ENCODE measurements around the gene SP6. TPM values are rescaled to one million over a fixed set of nuclear protein-coding genes. Genes with fewer than 3 reads are reported as not detected.

SP6 gene
- polyA plus RNA-seq (2013, experiment 1 of 2), result 0.91 TPM
- 0.78 TPM for polyA plus RNA-seq (2013, experiment 2 of 2)

GRCh38 chr17:47850692-47851573 lies at the start of gene SP6:
TSS of gene SP6 (minus strand) at chr17:47851163. CDS start at chr17:47848429, 2,734 bp downstream.
- no CpG with 5 or more reads among the region's 71 CpGs for WGBS (ENCODE audit: extremely low coverage, insufficient coverage, low lambda C conversion rate)
- H3K9ac ChIP-seq (ENCODE audit: low read length), result peak within 1 kb of the TSS; percentile 87
- H3K4me1 ChIP-seq (ENCODE audit: control insufficient read depth, low read depth, low read length), result peaks cover 25% of the 10 kb centered on the region
- H3K36me3 ChIP-seq (ENCODE audit: control insufficient read depth, insufficient read depth, low read length), result no peaks in the 10 kb centered on the region
- H2BK5ac ChIP-seq (ENCODE audit: low read length), result peak within 1 kb of the TSS; percentile 10
- peak within 1 kb of the TSS; percentile 83 for H3K4me2 ChIP-seq (ENCODE audit: low read length)
- H3K4me3 ChIP-seq (ENCODE audit: low read length), result peak within 1 kb of the TSS; percentile 56
- H2AK5ac ChIP-seq (ENCODE audit: low read length), result no peak within 1 kb of the TSS
- H3K4ac ChIP-seq (ENCODE audit: low read depth, low read length), result no peak within 1 kb of the TSS
- no peak within 1 kb of the TSS for H4K5ac ChIP-seq (ENCODE audit: low read length)
- H2BK15ac ChIP-seq (replicated peaks; ENCODE audit: low read depth), result no peak within 1 kb of the TSS
- peaks cover 16% of the 10 kb centered on the region for H3K27me3 ChIP-seq (ENCODE audit: insufficient read depth, low read length, poor library complexity)
- DNase-seq, result peak; percentile 96
- H3K27ac ChIP-seq (ENCODE audit: low read depth, low read length), result peak within 1 kb of the TSS; percentile 29
- no peak within 1 kb of the TSS for H2BK120ac ChIP-seq (ENCODE audit: low read depth, low read length)
- no peak within 1 kb of the TSS for H4K8ac ChIP-seq (ENCODE audit: low read depth, low read length)
- H3K18ac ChIP-seq (ENCODE audit: low read length), result peak within 1 kb of the TSS; percentile 18
- peaks cover 11% of the 10 kb centered on the region for H3K79me2 ChIP-seq (ENCODE audit: control insufficient read depth, insufficient read depth, low read length)
- H3K56ac ChIP-seq (ENCODE audit: low read length), result peak within 1 kb of the TSS; percentile 92
- peaks cover 5% of the 10 kb centered on the region for H3K79me1 ChIP-seq (ENCODE audit: low read length)
- H3K23ac ChIP-seq (ENCODE audit: low read length), result peak within 1 kb of the TSS; percentile 95

- H3K4me3 ChIP-seq (ENCODE audit: low read length), result no peak overlapping the region
- H3K9ac ChIP-seq (ENCODE audit: low read length), result no peak overlapping the region
- no peak overlapping the region for H3K4me2 ChIP-seq (ENCODE audit: low read length)
- no peak overlapping the region for H3K23ac ChIP-seq (ENCODE audit: low read length)
- H4K8ac ChIP-seq (ENCODE audit: low read depth, low read length), result no peak overlapping the region
- no peak overlapping the region for H4K5ac ChIP-seq (ENCODE audit: low read length)
- H3K79me1 ChIP-seq (ENCODE audit: low read length), result peaks cover 7% of the 10 kb centered on the region
- peaks cover 7% of the 10 kb centered on the region for H3K4me1 ChIP-seq (ENCODE audit: control insufficient read depth, low read depth, low read length)
- H3K56ac ChIP-seq (ENCODE audit: low read length), result no peak overlapping the region
- no peak overlapping the region for H2BK5ac ChIP-seq (ENCODE audit: low read length)
- WGBS (ENCODE audit: extremely low coverage, insufficient coverage, low lambda C conversion rate), result no CpG with 5 or more reads among the region's 5 CpGs
- H2AK5ac ChIP-seq (ENCODE audit: low read length), result no peak overlapping the region
- H3K27me3 ChIP-seq (ENCODE audit: insufficient read depth, low read length, poor library complexity), result no peaks in the 10 kb centered on the region
- H3K79me2 ChIP-seq (ENCODE audit: control insufficient read depth, insufficient read depth, low read length), result peaks cover 2% of the 10 kb centered on the region
- no peak for DNase-seq
- no peak overlapping the region for H3K27ac ChIP-seq (ENCODE audit: low read depth, low read length)
- no peak overlapping the region for H2BK120ac ChIP-seq (ENCODE audit: low read depth, low read length)
- H3K18ac ChIP-seq (ENCODE audit: low read length), result no peak overlapping the region
- no peak overlapping the region for H2BK15ac ChIP-seq (replicated peaks; ENCODE audit: low read depth)
- no peaks in the 10 kb centered on the region for H3K36me3 ChIP-seq (ENCODE audit: control insufficient read depth, insufficient read depth, low read length)
- no peak overlapping the region for H3K4ac ChIP-seq (ENCODE audit: low read depth, low read length)
Measured at GRCh38 chr17:47899643-47900042, 48.7 kb upstream of the SP6 start.

- Histone ChIP-seq H3K4me3 (ENCODE audit: low read length) (no peak overlapping the region), H4K5ac (ENCODE audit: low read length) (no peak overlapping the region), H3K56ac (ENCODE audit: low read length) (no peak overlapping the region), H3K79me2 (ENCODE audit: control insufficient read depth, insufficient read depth, low read length) (peaks cover 2% of the 10 kb centered on the region), H3K79me1 (ENCODE audit: low read length) (peaks cover 3% of the 10 kb centered on the region), H3K27ac (ENCODE audit: low read depth, low read length) (no peak overlapping the region), H3K27me3 (ENCODE audit: insufficient read depth, low read length, poor library complexity) (no peaks in the 10 kb centered on the region), H3K4me1 (ENCODE audit: control insufficient read depth, low read depth, low read length) (peaks cover 7% of the 10 kb centered on the region), H3K36me3 (ENCODE audit: control insufficient read depth, insufficient read depth, low read length) (no peaks in the 10 kb centered on the region), H2BK5ac (ENCODE audit: low read length) (no peak overlapping the region), H2BK120ac (ENCODE audit: low read depth, low read length) (no peak overlapping the region), H2AK5ac (ENCODE audit: low read length) (no peak overlapping the region), H2BK15ac (replicated peaks; ENCODE audit: low read depth) (no peak overlapping the region), H3K4me2 (ENCODE audit: low read length) (no peak overlapping the region), H3K23ac (ENCODE audit: low read length) (no peak overlapping the region), H4K8ac (ENCODE audit: low read depth, low read length) (no peak overlapping the region), H3K4ac (ENCODE audit: low read depth, low read length) (no peak overlapping the region), H3K9ac (ENCODE audit: low read length) (no peak overlapping the region), H3K18ac (ENCODE audit: low read length) (no peak overlapping the region)
- no peak for DNase-seq
Measured at GRCh38 chr17:47898241-47898640, 47.3 kb upstream of the SP6 start.

- H4K8ac ChIP-seq (ENCODE audit: low read depth, low read length), result no peak overlapping the region
Measured at GRCh38 chr17:47897561-47897960, 46.6 kb upstream of the SP6 start.

DNA sequence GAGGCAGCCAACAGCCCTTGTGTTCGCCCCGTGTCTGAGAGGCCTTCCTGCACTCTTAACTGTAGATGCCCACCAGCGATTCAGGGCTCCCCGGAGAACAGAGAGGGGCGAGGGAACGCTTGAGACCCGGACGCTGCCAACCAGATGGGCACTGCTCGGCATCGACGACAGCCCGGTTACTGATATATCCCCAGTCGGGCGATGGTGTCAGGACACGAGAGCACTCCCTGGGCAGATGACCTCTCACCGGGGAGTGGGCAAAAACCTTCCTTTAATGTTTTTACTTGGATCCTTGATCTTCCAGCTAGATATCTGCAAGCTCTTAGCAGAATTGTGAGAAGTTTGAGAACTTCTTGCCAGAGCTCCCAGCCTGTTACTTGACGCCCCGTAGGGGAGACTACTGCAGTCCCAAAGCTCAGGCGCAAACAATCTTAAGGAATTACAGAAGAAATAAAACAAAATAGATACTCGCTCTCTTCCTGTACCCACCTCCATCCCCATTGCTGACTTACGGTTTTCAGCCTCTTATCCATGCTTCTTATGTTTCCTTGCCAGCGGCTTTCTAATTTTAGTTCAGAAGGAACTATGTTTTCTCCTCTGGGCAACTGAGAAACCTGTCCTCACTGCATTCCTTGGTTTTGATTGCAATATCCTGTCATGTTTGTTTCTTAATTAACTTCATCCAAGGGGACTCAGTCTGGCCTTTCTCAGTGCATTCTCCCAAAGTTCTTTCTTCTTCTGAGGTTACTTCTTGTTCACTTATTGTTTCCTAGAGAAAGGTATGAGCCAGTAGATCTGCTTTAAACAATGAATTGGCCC lies 45.9 kb upstream of the SP6 start:
- no peak overlapping the region for H3K4ac ChIP-seq (ENCODE audit: low read depth, low read length)
- H2BK5ac ChIP-seq (ENCODE audit: low read length), result peak overlapping the region; percentile 52
- peak overlapping the region; percentile 3 for H3K27ac ChIP-seq (ENCODE audit: low read depth, low read length)
- peak overlapping the region; percentile 63 for H3K4me2 ChIP-seq (ENCODE audit: low read length)
- peak overlapping the region; percentile 97 for H3K4me3 ChIP-seq (ENCODE audit: low read length)
- H2BK120ac ChIP-seq (ENCODE audit: low read depth, low read length), result peak overlapping the region; percentile 23
- peak overlapping the region; percentile 96 for H3K9ac ChIP-seq (ENCODE audit: low read length)
- no peak for DNase-seq
- H3K4me1 ChIP-seq (ENCODE audit: control insufficient read depth, low read depth, low read length), result peaks cover 4% of the 10 kb centered on the region
- no peaks in the 10 kb centered on the region for H3K27me3 ChIP-seq (ENCODE audit: insufficient read depth, low read length, poor library complexity)
- peak overlapping the region; percentile 6 for H3K18ac ChIP-seq (ENCODE audit: low read length)
- H3K36me3 ChIP-seq (ENCODE audit: control insufficient read depth, insufficient read depth, low read length), result no peaks in the 10 kb centered on the region
- WGBS (ENCODE audit: extremely low coverage, insufficient coverage, low lambda C conversion rate), result no CpG with 5 or more reads among the region's 22 CpGs
- H4K5ac ChIP-seq (ENCODE audit: low read length), result no peak overlapping the region
- H3K79me2 ChIP-seq (ENCODE audit: control insufficient read depth, insufficient read depth, low read length), result peaks cover 2% of the 10 kb centered on the region
- H2BK15ac ChIP-seq (replicated peaks; ENCODE audit: low read depth), result no peak overlapping the region
- H3K23ac ChIP-seq (ENCODE audit: low read length), result peak overlapping the region; percentile 76
- H3K79me1 ChIP-seq (ENCODE audit: low read length), result peaks cover 2% of the 10 kb centered on the region
- no peak overlapping the region for H4K8ac ChIP-seq (ENCODE audit: low read depth, low read length)
- peak overlapping the region; percentile 97 for H3K56ac ChIP-seq (ENCODE audit: low read length)
- H2AK5ac ChIP-seq (ENCODE audit: low read length), result no peak overlapping the region

More at GRCh38 chr17:47897561-47897960, 46.6 kb upstream of the SP6 start:
- Histone ChIP-seq H3K56ac (ENCODE audit: low read length) (no peak overlapping the region), H3K36me3 (ENCODE audit: control insufficient read depth, insufficient read depth, low read length) (no peaks in the 10 kb centered on the region), H3K79me2 (ENCODE audit: control insufficient read depth, insufficient read depth, low read length) (peaks cover 2% of the 10 kb centered on the region), H2BK5ac (ENCODE audit: low read length) (no peak overlapping the region), H2AK5ac (ENCODE audit: low read length) (no peak overlapping the region), H2BK15ac (replicated peaks; ENCODE audit: low read depth) (no peak overlapping the region), H3K4me2 (ENCODE audit: low read length) (no peak overlapping the region), H4K5ac (ENCODE audit: low read length) (no peak overlapping the region), H2BK120ac (ENCODE audit: low read depth, low read length) (no peak overlapping the region), H3K27ac (ENCODE audit: low read depth, low read length) (no peak overlapping the region), H3K27me3 (ENCODE audit: insufficient read depth, low read length, poor library complexity) (no peaks in the 10 kb centered on the region), H3K23ac (ENCODE audit: low read length) (no peak overlapping the region), H3K4me1 (ENCODE audit: control insufficient read depth, low read depth, low read length) (peaks cover 7% of the 10 kb centered on the region), H3K18ac (ENCODE audit: low read length) (no peak overlapping the region), H3K4ac (ENCODE audit: low read depth, low read length) (no peak overlapping the region), H3K4me3 (ENCODE audit: low read length) (no peak overlapping the region), H3K9ac (ENCODE audit: low read length) (peak overlapping the region; percentile 96), H3K79me1 (ENCODE audit: low read length) (peaks cover 3% of the 10 kb centered on the region)
- DNase-seq, result no peak
- WGBS (ENCODE audit: extremely low coverage, insufficient coverage, low lambda C conversion rate), result no CpG with 5 or more reads among the region's 5 CpGs

Measured in mesendoderm (in vitro differentiated cells).